ENCODE data around the gene UBB. TPM values are rescaled to one million over a fixed set of nuclear protein-coding genes. Genes with fewer than 3 reads are reported as not detected.

Gene UBB
- total and polyA plus RNA-seq, 2 experiments from 2014 or later = 871 to 1,692 TPM

DNA sequence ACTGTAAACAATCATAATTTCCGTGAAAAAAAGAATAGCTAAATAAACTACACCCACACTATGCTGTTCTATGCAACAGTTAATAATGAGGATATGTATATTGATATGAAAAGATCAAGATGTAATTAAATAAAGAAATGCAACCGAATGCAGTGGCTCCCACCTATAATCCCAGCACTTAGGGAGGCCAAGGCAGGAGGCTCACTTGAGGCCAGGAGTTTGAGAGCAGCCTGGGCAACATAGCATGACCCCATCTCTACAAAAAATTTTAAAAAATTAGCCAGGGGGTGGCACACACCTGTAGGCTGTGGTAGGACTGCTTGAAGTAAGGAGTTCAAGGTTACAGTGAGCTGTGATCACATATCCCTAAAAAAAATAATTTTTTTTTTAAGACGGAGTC, 42.5 kb upstream of the UBB start:
- H3K9me2 ChIP-seq (ENCODE audit: insufficient read depth) = no peaks in the 10 kb centered on the region
- H3K36me3 ChIP-seq (ENCODE audit: insufficient read depth) = no peaks in the 10 kb centered on the region
- no peaks in the 10 kb centered on the region for H3K9me3 Mint-ChIP-seq
- H4K20me1 ChIP-seq (replicated peaks; ENCODE audit: insufficient read depth) = peaks cover 4% of the 10 kb centered on the region; the same call in 1 of the 2 replicates
- H3K27ac ChIP-seq (ENCODE audit: low read depth) = no peak overlapping the region
- H3K4me1 ChIP-seq (ENCODE audit: insufficient read depth) = no peaks in the 10 kb centered on the region
- no peaks in the 10 kb centered on the region for H3K27me3 ChIP-seq (ENCODE audit: insufficient read depth)
- peaks cover 31% of the 10 kb centered on the region for H3K36me3 Mint-ChIP-seq (ENCODE audit: low read depth)
- H3K4me3 ChIP-seq = no peak overlapping the region
- ATAC-seq = no peak
- H3F3A ChIP-seq (replicated peaks; ENCODE audit: low read depth) = 0 out of 2 replicates have a peak, but pooled peaks cover 10% of the 10 kb centered on the region
- H3K4me1 Mint-ChIP-seq = no peaks in the 10 kb centered on the region; the same call in 2 of the 3 replicates
- H3K4me3 Mint-ChIP-seq = no peak overlapping the region
- TF ChIP-seq, protein P1, sequence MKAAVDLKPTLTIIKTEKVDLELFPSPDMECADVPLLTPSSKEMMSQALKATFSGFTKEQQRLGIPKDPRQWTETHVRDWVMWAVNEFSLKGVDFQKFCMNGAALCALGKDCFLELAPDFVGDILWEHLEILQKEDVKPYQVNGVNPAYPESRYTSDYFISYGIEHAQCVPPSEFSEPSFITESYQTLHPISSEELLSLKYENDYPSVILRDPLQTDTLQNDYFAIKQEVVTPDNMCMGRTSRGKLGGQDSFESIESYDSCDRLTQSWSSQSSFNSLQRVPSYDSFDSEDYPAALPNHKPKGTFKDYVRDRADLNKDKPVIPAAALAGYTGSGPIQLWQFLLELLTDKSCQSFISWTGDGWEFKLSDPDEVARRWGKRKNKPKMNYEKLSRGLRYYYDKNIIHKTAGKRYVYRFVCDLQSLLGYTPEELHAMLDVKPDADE (IDR thresholded peaks at IDR 0.05) = no peak
- TF ChIP-seq EZH2 (IDR thresholded peaks at IDR 0.05; ENCODE audit: low read depth, unreplicated experiment) = no peak
- TF ChIP-seq, protein P2, sequence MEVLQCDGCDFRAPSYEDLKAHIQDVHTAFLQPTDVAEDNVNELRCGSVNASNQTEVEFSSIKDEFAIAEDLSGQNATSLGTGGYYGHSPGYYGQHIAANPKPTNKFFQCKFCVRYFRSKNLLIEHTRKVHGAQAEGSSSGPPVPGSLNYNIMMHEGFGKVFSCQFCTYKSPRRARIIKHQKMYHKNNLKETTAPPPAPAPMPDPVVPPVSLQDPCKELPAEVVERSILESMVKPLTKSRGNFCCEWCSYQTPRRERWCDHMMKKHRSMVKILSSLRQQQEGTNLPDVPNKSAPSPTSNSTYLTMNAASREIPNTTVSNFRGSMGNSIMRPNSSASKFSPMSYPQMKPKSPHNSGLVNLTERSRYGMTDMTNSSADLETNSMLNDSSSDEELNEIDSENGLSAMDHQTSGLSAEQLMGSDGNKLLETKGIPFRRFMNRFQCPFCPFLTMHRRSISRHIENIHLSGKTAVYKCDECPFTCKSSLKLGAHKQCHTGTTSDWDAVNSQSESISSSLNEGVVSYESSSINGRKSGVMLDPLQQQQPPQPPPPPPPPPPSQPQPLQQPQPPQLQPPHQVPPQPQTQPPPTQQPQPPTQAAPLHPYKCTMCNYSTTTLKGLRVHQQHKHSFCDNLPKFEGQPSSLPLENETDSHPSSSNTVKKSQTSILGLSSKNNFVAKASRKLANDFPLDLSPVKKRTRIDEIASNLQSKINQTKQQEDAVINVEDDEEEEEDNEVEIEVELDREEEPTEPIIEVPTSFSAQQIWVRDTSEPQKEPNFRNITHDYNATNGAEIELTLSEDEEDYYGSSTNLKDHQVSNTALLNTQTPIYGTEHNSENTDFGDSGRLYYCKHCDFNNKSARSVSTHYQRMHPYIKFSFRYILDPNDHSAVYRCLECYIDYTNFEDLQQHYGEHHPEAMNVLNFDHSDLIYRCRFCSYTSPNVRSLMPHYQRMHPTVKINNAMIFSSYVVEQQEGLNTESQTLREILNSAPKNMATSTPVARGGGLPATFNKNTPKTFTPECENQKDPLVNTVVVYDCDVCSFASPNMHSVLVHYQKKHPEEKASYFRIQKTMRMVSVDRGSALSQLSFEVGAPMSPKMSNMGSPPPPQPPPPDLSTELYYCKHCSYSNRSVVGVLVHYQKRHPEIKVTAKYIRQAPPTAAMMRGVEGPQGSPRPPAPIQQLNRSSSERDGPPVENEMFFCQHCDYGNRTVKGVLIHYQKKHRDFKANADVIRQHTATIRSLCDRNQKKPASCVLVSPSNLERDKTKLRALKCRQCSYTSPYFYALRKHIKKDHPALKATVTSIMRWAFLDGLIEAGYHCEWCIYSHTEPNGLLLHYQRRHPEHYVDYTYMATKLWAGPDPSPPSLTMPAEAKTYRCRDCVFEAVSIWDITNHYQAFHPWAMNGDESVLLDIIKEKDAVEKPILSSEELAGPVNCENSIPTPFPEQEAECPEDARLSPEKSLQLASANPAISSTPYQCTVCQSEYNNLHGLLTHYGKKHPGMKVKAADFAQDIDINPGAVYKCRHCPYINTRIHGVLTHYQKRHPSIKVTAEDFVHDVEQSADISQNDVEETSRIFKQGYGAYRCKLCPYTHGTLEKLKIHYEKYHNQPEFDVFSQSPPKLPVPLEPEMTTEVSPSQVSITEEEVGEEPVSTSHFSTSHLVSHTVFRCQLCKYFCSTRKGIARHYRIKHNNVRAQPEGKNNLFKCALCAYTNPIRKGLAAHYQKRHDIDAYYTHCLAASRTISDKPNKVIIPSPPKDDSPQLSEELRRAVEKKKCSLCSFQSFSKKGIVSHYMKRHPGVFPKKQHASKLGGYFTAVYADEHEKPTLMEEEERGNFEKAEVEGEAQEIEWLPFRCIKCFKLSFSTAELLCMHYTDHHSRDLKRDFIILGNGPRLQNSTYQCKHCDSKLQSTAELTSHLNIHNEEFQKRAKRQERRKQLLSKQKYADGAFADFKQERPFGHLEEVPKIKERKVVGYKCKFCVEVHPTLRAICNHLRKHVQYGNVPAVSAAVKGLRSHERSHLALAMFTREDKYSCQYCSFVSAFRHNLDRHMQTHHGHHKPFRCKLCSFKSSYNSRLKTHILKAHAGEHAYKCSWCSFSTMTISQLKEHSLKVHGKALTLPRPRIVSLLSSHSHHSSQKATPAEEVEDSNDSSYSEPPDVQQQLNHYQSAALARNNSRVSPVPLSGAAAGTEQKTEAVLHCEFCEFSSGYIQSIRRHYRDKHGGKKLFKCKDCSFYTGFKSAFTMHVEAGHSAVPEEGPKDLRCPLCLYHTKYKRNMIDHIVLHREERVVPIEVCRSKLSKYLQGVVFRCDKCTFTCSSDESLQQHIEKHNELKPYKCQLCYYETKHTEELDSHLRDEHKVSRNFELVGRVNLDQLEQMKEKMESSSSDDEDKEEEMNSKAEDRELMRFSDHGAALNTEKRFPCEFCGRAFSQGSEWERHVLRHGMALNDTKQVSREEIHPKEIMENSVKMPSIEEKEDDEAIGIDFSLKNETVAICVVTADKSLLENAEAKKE (CRISPR knock-in tag; IDR thresholded peaks at IDR 0.05) = no peak
- no peak for TF ChIP-seq POLR2AphosphoS5 (IDR thresholded peaks at IDR 0.05; ENCODE audit: low read depth)
- no peak for TF ChIP-seq NANOG (IDR thresholded peaks at IDR 0.05; ENCODE audit: borderline replicate concordance)
- TF ChIP-seq JUNB (IDR thresholded peaks at IDR 0.05; ENCODE audit: unreplicated experiment) = no peak
- no peak for TF ChIP-seq STAT1 (IDR thresholded peaks at IDR 0.05; ENCODE audit: unreplicated experiment)
- TF ChIP-seq, protein P3, sequence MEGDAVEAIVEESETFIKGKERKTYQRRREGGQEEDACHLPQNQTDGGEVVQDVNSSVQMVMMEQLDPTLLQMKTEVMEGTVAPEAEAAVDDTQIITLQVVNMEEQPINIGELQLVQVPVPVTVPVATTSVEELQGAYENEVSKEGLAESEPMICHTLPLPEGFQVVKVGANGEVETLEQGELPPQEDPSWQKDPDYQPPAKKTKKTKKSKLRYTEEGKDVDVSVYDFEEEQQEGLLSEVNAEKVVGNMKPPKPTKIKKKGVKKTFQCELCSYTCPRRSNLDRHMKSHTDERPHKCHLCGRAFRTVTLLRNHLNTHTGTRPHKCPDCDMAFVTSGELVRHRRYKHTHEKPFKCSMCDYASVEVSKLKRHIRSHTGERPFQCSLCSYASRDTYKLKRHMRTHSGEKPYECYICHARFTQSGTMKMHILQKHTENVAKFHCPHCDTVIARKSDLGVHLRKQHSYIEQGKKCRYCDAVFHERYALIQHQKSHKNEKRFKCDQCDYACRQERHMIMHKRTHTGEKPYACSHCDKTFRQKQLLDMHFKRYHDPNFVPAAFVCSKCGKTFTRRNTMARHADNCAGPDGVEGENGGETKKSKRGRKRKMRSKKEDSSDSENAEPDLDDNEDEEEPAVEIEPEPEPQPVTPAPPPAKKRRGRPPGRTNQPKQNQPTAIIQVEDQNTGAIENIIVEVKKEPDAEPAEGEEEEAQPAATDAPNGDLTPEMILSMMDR (conservative IDR thresholded peaks at IDR 0.05; ENCODE audit: low read depth in 2 of 2) = no peak
- no peak for TF ChIP-seq EZH2phosphoT487 (IDR thresholded peaks at IDR 0.05; ENCODE audit: unreplicated experiment)
- no peak for TF ChIP-seq ZNF114 (CRISPR knock-in tag; IDR thresholded peaks at IDR 0.05)
- TF ChIP-seq ZNF331 (CRISPR knock-in tag; IDR thresholded peaks at IDR 0.05; ENCODE audit: low read depth) = no peak
- no peak for TF ChIP-seq CREB1 (CRISPR knock-in tag; IDR thresholded peaks at IDR 0.05; ENCODE audit: low read depth)
- TF ChIP-seq, protein P4, sequence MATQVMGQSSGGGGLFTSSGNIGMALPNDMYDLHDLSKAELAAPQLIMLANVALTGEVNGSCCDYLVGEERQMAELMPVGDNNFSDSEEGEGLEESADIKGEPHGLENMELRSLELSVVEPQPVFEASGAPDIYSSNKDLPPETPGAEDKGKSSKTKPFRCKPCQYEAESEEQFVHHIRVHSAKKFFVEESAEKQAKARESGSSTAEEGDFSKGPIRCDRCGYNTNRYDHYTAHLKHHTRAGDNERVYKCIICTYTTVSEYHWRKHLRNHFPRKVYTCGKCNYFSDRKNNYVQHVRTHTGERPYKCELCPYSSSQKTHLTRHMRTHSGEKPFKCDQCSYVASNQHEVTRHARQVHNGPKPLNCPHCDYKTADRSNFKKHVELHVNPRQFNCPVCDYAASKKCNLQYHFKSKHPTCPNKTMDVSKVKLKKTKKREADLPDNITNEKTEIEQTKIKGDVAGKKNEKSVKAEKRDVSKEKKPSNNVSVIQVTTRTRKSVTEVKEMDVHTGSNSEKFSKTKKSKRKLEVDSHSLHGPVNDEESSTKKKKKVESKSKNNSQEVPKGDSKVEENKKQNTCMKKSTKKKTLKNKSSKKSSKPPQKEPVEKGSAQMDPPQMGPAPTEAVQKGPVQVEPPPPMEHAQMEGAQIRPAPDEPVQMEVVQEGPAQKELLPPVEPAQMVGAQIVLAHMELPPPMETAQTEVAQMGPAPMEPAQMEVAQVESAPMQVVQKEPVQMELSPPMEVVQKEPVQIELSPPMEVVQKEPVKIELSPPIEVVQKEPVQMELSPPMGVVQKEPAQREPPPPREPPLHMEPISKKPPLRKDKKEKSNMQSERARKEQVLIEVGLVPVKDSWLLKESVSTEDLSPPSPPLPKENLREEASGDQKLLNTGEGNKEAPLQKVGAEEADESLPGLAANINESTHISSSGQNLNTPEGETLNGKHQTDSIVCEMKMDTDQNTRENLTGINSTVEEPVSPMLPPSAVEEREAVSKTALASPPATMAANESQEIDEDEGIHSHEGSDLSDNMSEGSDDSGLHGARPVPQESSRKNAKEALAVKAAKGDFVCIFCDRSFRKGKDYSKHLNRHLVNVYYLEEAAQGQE (IDR thresholded peaks at IDR 0.05; ENCODE audit: unreplicated experiment) = no peak
- peaks cover 2% of the 10 kb centered on the region for H3K27me3 Mint-ChIP-seq (ENCODE audit: insufficient read depth, low read depth, poor library complexity)
- no peak overlapping the region for H3K4me2 ChIP-seq
- H2AFZ ChIP-seq = no peak overlapping the region
- H3K27ac Mint-ChIP-seq = no peak overlapping the region
- no peak for DNase-seq (ENCODE audit: low spot score)
- no peaks in the 10 kb centered on the region for H3K79me2 ChIP-seq (replicated peaks; ENCODE audit: insufficient read depth)

Data from GM23338 (cell line).